H1 (cell line): ENCODE measurements around the gene CADM1. TPM values are rescaled to one million over a fixed set of nuclear protein-coding genes. Genes with fewer than 3 reads are reported as not detected.

Source experiments
- CTCF ChIA-PET: fragments of 300-600 bp; sonication (Branson Sonifier 250); formaldehyde crosslinking; loops from one replicate; lab custom pipeline; 2021; ENCODE audit not compliant: partially characterized antibody; lab: Charles Lee
- POLR2A ChIA-PET: fragments of 300-600 bp; sonication (Branson Sonifier 250); formaldehyde crosslinking; loops from one replicate; lab custom pipeline; 2021; ENCODE audit warnings: inconsistent platforms; ENCODE audit not compliant: partially characterized antibody; lab: Charles Lee
- DNase-seq, 2 experiments: peaks; one replicate each; pipeline versions ENCODE4 v3.0.0 to v3.0.0-alpha.2; 2010 to 2022; ENCODE audit warnings: low spot score in 2 of 2, low read depth in 1 of 2, mixed read lengths in 1 of 2
- FAIRE-seq: peaks from 2 replicates; lab custom pipeline; 2011; peaks lifted over from hg19 to GRCh38; lab: Jason Lieb, UNC
- H2AFZ ChIP-seq: 2 replicates; pipeline ENCODE4 v1.8.1; 2012; ENCODE audit warnings: low read length, inconsistent platforms
- H2AK5ac ChIP-seq: 2 replicates; pipeline ENCODE4 v1.6.1; 2013; ENCODE audit warnings: low read depth, low read length
- H2BK120ac ChIP-seq: replicated peaks from 2 replicates; pipeline ENCODE3; 2013; ENCODE audit warnings: low read depth, low read length, inconsistent platforms
- H2BK12ac ChIP-seq: 2 replicates; pipeline ENCODE4 v1.6.1; 2013; ENCODE audit warnings: low read depth, low read length
- H2BK15ac ChIP-seq: 2 replicates; pipeline ENCODE4 v1.6.1; 2013; ENCODE audit warnings: low read length
- H2BK20ac ChIP-seq: 2 replicates; pipeline ENCODE4 v1.6.1; 2013; ENCODE audit warnings: low read length
- H2BK5ac ChIP-seq: 2 replicates; pipeline ENCODE4 v1.6.1; 2013; ENCODE audit warnings: low read depth, low read length
- H3K14ac ChIP-seq: 2 replicates; pipeline ENCODE4 v1.6.1; 2013; ENCODE audit warnings: inconsistent platforms; ENCODE audit not compliant: insufficient read length
- H3K18ac ChIP-seq: 2 replicates; pipeline ENCODE4 v1.6.1; 2013; ENCODE audit warnings: low read length; ENCODE audit errors: extremely low read depth
- H3K23ac ChIP-seq: 2 replicates; pipeline ENCODE4 v1.6.1; 2013; ENCODE audit warnings: inconsistent platforms; ENCODE audit not compliant: insufficient read length
- H3K23me2 ChIP-seq: 2 replicates; pipeline ENCODE4 v1.6.1; 2013; ENCODE audit warnings: low read depth, low read length
- H3K27ac ChIP-seq: 2 replicates; pipeline ENCODE4 v1.6.1; 2011; ENCODE audit warnings: low read depth, low read length, inconsistent platforms
- H3K27me3 ChIP-seq, 4 experiments: replicated peaks in 1 of 4; 1 replicate in 1 of 4; 2 replicates in 3 of 4; pipeline versions ENCODE4 v1.6.1 to v1.8.1; 2011 to 2013; ENCODE audit warnings: low read length in 3 of 4, mild to moderate bottlenecking in 3 of 4, inconsistent platforms in 2 of 4, mixed read lengths in 2 of 4, moderate library complexity in 1 of 4; ENCODE audit not compliant: control insufficient read depth in 3 of 4, insufficient read depth in 3 of 4; ENCODE audit errors: extremely low read depth in 1 of 4
- H3K36me3 ChIP-seq, 4 experiments: 2 replicates each; pipeline versions ENCODE4 v1.6.1 to v1.8.1; 2011 to 2013; ENCODE audit warnings: mild to moderate bottlenecking in 4 of 4, low read length in 3 of 4, moderate library complexity in 2 of 4, control low read depth in 1 of 4, inconsistent platforms in 1 of 4; ENCODE audit not compliant: insufficient read depth in 4 of 4, control insufficient read depth in 2 of 4
- H3K4ac ChIP-seq: replicated peaks from 2 replicates; pipeline ENCODE3; 2013; ENCODE audit warnings: low read length, low read depth, mixed read lengths, inconsistent platforms; ENCODE audit not compliant: insufficient read length
- H3K4me1 ChIP-seq, 4 experiments: replicated peaks in 1 of 4; 1 replicate in 1 of 4; 2 replicates in 3 of 4; pipeline versions ENCODE4 v1.6.1 to v1.8.1; 2011 to 2013; ENCODE audit warnings: low read length in 3 of 4, inconsistent platforms in 2 of 4, mixed read lengths in 1 of 4; ENCODE audit not compliant: insufficient read depth in 4 of 4, control insufficient read depth in 3 of 4
- H3K4me2 ChIP-seq, 2 experiments: 2 replicates each; pipeline versions ENCODE4 v1.6.1 to v1.8.1; 2011 to 2013; ENCODE audit warnings: low read depth in 2 of 2, low read length in 2 of 2, control low read depth in 1 of 2, inconsistent platforms in 1 of 2, mild to moderate bottlenecking in 1 of 2; ENCODE audit not compliant: insufficient read depth in 1 of 2
- H3K4me3 ChIP-seq, 4 experiments: fragments of 200-600, 300-600 bp in 1 of 4; sonication (generic), shearing (Covaris generic), sonication (Bioruptor Twin) in 1 of 4; 2 replicates each; pipeline versions ENCODE4 v1.5.1 to v1.8.1; 2011 to 2016; ENCODE audit warnings: low read length in 4 of 4, low read depth in 3 of 4, control low read depth in 2 of 4, inconsistent platforms in 2 of 4, mild to moderate bottlenecking in 2 of 4, mixed read lengths in 1 of 4, moderate library complexity in 1 of 4; ENCODE audit not compliant: insufficient read depth in 2 of 4; ENCODE audit errors: extremely low read depth in 1 of 4
- H3K56ac ChIP-seq: replicated peaks from 2 replicates; pipeline ENCODE3; 2013; ENCODE audit warnings: low read depth, mild to moderate bottlenecking, mixed read lengths, low read length, inconsistent platforms; ENCODE audit not compliant: insufficient read length
- H3K79me1 ChIP-seq: 2 replicates; pipeline ENCODE4 v1.6.1; 2013; ENCODE audit warnings: low read depth, low read length, control low read depth
- H3K79me2 ChIP-seq, 2 experiments: 2 replicates each; pipeline versions ENCODE4 v1.6.1 to v1.8.1; 2012 to 2013; ENCODE audit warnings: low read length in 2 of 2, mild to moderate bottlenecking in 2 of 2, inconsistent platforms in 1 of 2; ENCODE audit not compliant: insufficient read depth in 2 of 2, control insufficient read depth in 1 of 2
- H3K9ac ChIP-seq, 4 experiments: replicated peaks in 1 of 4; 1 replicate in 1 of 4; 2 replicates in 3 of 4; pipeline versions ENCODE4 v1.6.1 to v1.8.1; 2011 to 2013; ENCODE audit warnings: low read depth in 3 of 4, low read length in 3 of 4, control low read depth in 2 of 4, mild to moderate bottlenecking in 2 of 4, moderate library complexity in 2 of 4, inconsistent platforms in 1 of 4; ENCODE audit errors: extremely low read depth in 1 of 4
- H3K9me3 ChIP-seq, 2 experiments: 2 replicates each; pipeline versions ENCODE4 v1.6.1 to v1.8.1; 2012 to 2013; ENCODE audit warnings: mild to moderate bottlenecking in 2 of 2, moderate library complexity in 2 of 2, control low read depth in 1 of 2, inconsistent platforms in 1 of 2, low read depth in 1 of 2, low read length in 1 of 2, mixed read lengths in 1 of 2; ENCODE audit not compliant: insufficient read depth in 2 of 2
- H4K20me1 ChIP-seq, 2 experiments: replicated peaks in 1 of 2; 2 replicates each; pipeline versions ENCODE3 to v1.8.1; 2011 to 2013; ENCODE audit warnings: inconsistent platforms in 2 of 2, low read length in 2 of 2, mild to moderate bottlenecking in 1 of 2; ENCODE audit not compliant: insufficient read depth in 2 of 2, control insufficient read depth in 1 of 2
- H4K5ac ChIP-seq: 2 replicates; pipeline ENCODE4 v1.6.1; 2013; ENCODE audit warnings: low read length, low read depth, mixed read lengths, inconsistent platforms; ENCODE audit not compliant: insufficient read length
- H4K8ac ChIP-seq: 2 replicates; pipeline ENCODE4 v1.8.0; 2013; ENCODE audit warnings: mild to moderate bottlenecking, moderate library complexity, low read length, inconsistent platforms; ENCODE audit not compliant: insufficient read depth; ENCODE audit errors: extremely low read depth
- H4K91ac ChIP-seq: replicated peaks from 2 replicates; pipeline ENCODE3; 2013; ENCODE audit warnings: low read length, mixed read lengths, inconsistent platforms; ENCODE audit not compliant: insufficient read length
- BCL11A ChIP-seq, 2 experiments: IDR thresholded peaks; one replicate each; pipeline ENCODE4 v1.6.1; 2011; ENCODE audit warnings: low read depth in 2 of 2, low read length in 2 of 2, mild to moderate bottlenecking in 2 of 2
- POU5F1 ChIP-seq: IDR thresholded peaks from 2 replicates; pipeline ENCODE4 v1.6.1; 2011; ENCODE audit warnings: low read depth, mild to moderate bottlenecking, low read length, moderate library complexity
- TAF7 ChIP-seq: optimal IDR thresholded peaks from 2 replicates; pipeline ENCODE3; 2011; ENCODE audit warnings: low read depth, mild to moderate bottlenecking, inconsistent platforms, low read length, moderate library complexity, borderline replicate concordance
- USF2 ChIP-seq: IDR thresholded peaks from 2 replicates; pipeline ENCODE4 v1.6.1; 2011; ENCODE audit warnings: low read length, improper control_type of control experiment
- WGBS, 2 experiments: shearing (Covaris generic) in 1 of 2; methylation state at CpG; one replicate each; pipeline versions ENCODE4 v1.1.6 to v1.1.7; 2013 to 2015; ENCODE audit warnings: low lambda C conversion rate in 2 of 2, mixed read lengths in 2 of 2, inconsistent platforms in 1 of 2, low coverage in 1 of 2, missing lambda C conversion rate in 1 of 2; ENCODE audit not compliant: insufficient replicate concordance in 2 of 2, insufficient coverage in 1 of 2, insufficient read length in 1 of 2; ENCODE audit errors: extremely low coverage in 1 of 2, missing lambda C conversion rate in 1 of 2; 5-methylcytosine and 5-hydroxymethylcytosine counted together
- polyA plus RNA-seq, 7 experiments: library from polyadenylated mRNA; depleted of rRNA in 3 of 7; stranded (reverse) in 5 of 7; unstranded in 2 of 7; fragments of >200 nt in 5 of 7; fragments of 200-250 nt in 2 of 7; gene quantifications; 1 replicate in 5 of 7; 2 replicates in 1 of 7; 4 replicates in 1 of 7; pipeline versions ENCODE4 v1.2.1 to v1.2.3, GENCODE V29; 2011 to 2013; ENCODE audit warnings: missing spikeins in 2 of 7, mixed read lengths in 2 of 7
- total RNA-seq: library from RNA; stranded (reverse); fragmentation: NEBNext Ultra II Directional; extraction: Animal tissue kit (Norgen Biotek cat#: 25700); gene quantifications from 2 replicates; pipeline ENCODE4 v1.2.1, GENCODE V29; 2021

The CADM1 gene
- total and polyA plus RNA-seq, 2 of the 8 experiments (the other 6 are each of a cell fraction or from before 2014, with no cell fraction given): 8.3 to 25.3 TPM

GRCh38 chr11:115463606-115464005 lies 40.6 kb downstream of the CADM1 start:
- Histone ChIP-seq H3K27ac (no peak overlapping the region), H3K4ac (no peak overlapping the region), H4K20me1 (no peaks in the 10 kb centered on the region), H3K36me3 (no peaks in the 10 kb centered on the region), H2BK12ac (no peak overlapping the region), H2AFZ (no peak overlapping the region), H4K8ac (no peak overlapping the region), H2BK120ac (no peak overlapping the region), H3K79me1 (no peaks in the 10 kb centered on the region), H4K91ac (no peak overlapping the region), H2BK15ac (no peak overlapping the region), H3K14ac (no peak overlapping the region), H3K23me2 (no peaks in the 10 kb centered on the region), H3K27me3 (no peaks in the 10 kb centered on the region), H3K9ac (no peak overlapping the region), H2BK20ac (no peak overlapping the region), H3K4me3 (no peak overlapping the region), H3K79me2 (no peaks in the 10 kb centered on the region), H3K56ac (no peak overlapping the region), H3K4me1 (peaks cover 0 to 3% (median 0%) of the 10 kb centered on the region in 4 experiments; a peak in 2 of 7 replicates), H2BK5ac (no peak overlapping the region), H4K5ac (no peak overlapping the region), H3K9me3 (no peaks in the 10 kb centered on the region), H3K18ac (no peak overlapping the region), H3K4me2 (no peak overlapping the region), H2AK5ac (no peak overlapping the region), H3K23ac (no peak overlapping the region)
- DNase-seq (no peak), FAIRE-seq (no peak)
- no peak for TF ChIP-seq USF2
- TF ChIP-seq POU5F1: no peak
- no peak for TF ChIP-seq BCL11A (IDR thresholded peaks at IDR 0.05; ENCODE audit: low read depth in 2 of 2, low read length in 2 of 2)
- no peak for TF ChIP-seq TAF7
- 98% methylated on average over 3 of the region's 3 CpGs; no CpG with 5 or more reads in 1 of the 2 experiments for WGBS, 2 experiments
- ChIA-PET POLR2A (no interaction called here), CTCF (interaction anchor here (1.0 kb wide), 1 partner anchor 41 kb away, joined by 3 read pairs; the partner anchor contains the start of gene CADM1)
